Transverse colon (tissue), 4 donors: ENCODE measurements around the gene RGS13. TPM values are rescaled to one million over a fixed set of nuclear protein-coding genes. Genes with fewer than 3 reads are reported as not detected.

ENCODE experiments used
- DNase-seq: peaks from one replicate; pipeline ENCODE4 v3.0.0-alpha.2; 2019
- H3K27ac ChIP-seq, 4 donors: fragments of 200-600 bp; sonication (generic); 2 replicates each; pipeline ENCODE4 v1.5.1; 2016 to 2018; ENCODE audit warnings: inconsistent platforms in 4 of 4
- H3K27me3 ChIP-seq: fragments of 200-600 bp; sonication (generic); 2 replicates; pipeline ENCODE4 v1.5.1; 2017; ENCODE audit warnings: inconsistent platforms
- H3K36me3 ChIP-seq, 4 donors: fragments of 200-600 bp; sonication (generic); 2 replicates each; pipeline ENCODE4 v1.5.1; 2017 to 2019; ENCODE audit warnings: inconsistent platforms in 4 of 4
- H3K4me1 ChIP-seq, 4 donors: fragments of 200-600 bp; sonication (generic); 2 replicates each; pipeline ENCODE4 v1.5.1; 2017 to 2020; ENCODE audit warnings: inconsistent platforms in 4 of 4
- H3K4me3 ChIP-seq, 4 donors: fragments of 200-600 bp; sonication (generic); 1 replicate in 1 of 4; 2 replicates in 3 of 4; pipeline versions ENCODE4 v1.5.1 to v1.6.1; 2017 to 2019; ENCODE audit warnings: inconsistent platforms in 4 of 4
- H3K9me3 ChIP-seq, 2 donors: fragments of 200-600 bp; sonication (generic); 2 replicates each; pipeline ENCODE4 v1.5.1; 2017 to 2019; ENCODE audit warnings: inconsistent platforms in 2 of 2
- EP300 ChIP-seq: sonication (generic); formaldehyde crosslinking; IDR thresholded peaks from one replicate; pipeline ENCODE4 v1.6.1; 2017; ENCODE audit warnings: antibody characterized with exemption, low read depth
- POLR2A ChIP-seq: fragments of 450-650 bp; IDR thresholded peaks from one replicate; pipeline ENCODE4 v1.6.1; 2016; ENCODE audit warnings: antibody characterized with exemption, mild to moderate bottlenecking, moderate library complexity
- POLR2AphosphoS5 ChIP-seq, 3 donors: sonication (generic); formaldehyde crosslinking; IDR thresholded peaks; one replicate each; pipeline ENCODE4 v1.6.1; 2016; ENCODE audit warnings: antibody characterized with exemption in 3 of 3
- WGBS, 2 donors: methylation state at CpG; one replicate each; pipeline ENCODE4 v1.1.5; 2018; ENCODE audit warnings: low coverage in 1 of 2; 5-methylcytosine and 5-hydroxymethylcytosine counted together
- in situ Hi-C, 4 donors: fragments of 200-750 bp; cut with MboI; loops; one replicate each; pipeline versions ENCODE4 v1.15.0 to v1.15.1; 2017; ENCODE audit warnings: low sequenced_read_pairs in 3 of 4, low pct_ligation_motif_present in 1 of 4, low pct_unique_long_range_greater_than_20kb in 1 of 4
- intact Hi-C: fragments of 100-400 bp; cut with DNase I; formaldehyde crosslinking; loops from one replicate; pipeline ENCODE4 v1.15.1; 2023; ENCODE audit warnings: low total_unique reads
- total RNA-seq, 4 donors: library from RNA; depleted of rRNA; stranded (reverse); fragments of >200 nt; gene quantifications; one replicate each; pipeline ENCODE4 v1.1.0, GENCODE V29; 2016
- TF ChIP-seq, protein P1 (sequence below), 5 experiments: fragments of 200-600 bp in 3 of 5; fragments of 450-650 bp in 2 of 5; sonication (generic) in 3 of 5; IDR thresholded peaks; 1 replicate in 2 of 5; 2 replicates in 3 of 5; pipeline ENCODE4 v1.5.1; 2016 to 2017; ENCODE audit warnings: antibody characterized with exemption in 5 of 5, inconsistent platforms in 3 of 5, mild to moderate bottlenecking in 2 of 5, moderate library complexity in 1 of 5

RGS13 gene
- total RNA-seq, 4 donors from 2014 or later: 1.2 to 1.3 TPM; not detected in 2

- no peaks in the 10 kb centered on the region for H3K27me3 ChIP-seq
- H3K4me1 ChIP-seq: peaks cover 0 to 6% (median 0%) of the 10 kb centered on the region in 4 donors
- no peak for TF ChIP-seq EP300
- no peak for TF ChIP-seq POLR2AphosphoS5 (IDR thresholded peaks at IDR 0.05)
- TF ChIP-seq, protein P1, sequence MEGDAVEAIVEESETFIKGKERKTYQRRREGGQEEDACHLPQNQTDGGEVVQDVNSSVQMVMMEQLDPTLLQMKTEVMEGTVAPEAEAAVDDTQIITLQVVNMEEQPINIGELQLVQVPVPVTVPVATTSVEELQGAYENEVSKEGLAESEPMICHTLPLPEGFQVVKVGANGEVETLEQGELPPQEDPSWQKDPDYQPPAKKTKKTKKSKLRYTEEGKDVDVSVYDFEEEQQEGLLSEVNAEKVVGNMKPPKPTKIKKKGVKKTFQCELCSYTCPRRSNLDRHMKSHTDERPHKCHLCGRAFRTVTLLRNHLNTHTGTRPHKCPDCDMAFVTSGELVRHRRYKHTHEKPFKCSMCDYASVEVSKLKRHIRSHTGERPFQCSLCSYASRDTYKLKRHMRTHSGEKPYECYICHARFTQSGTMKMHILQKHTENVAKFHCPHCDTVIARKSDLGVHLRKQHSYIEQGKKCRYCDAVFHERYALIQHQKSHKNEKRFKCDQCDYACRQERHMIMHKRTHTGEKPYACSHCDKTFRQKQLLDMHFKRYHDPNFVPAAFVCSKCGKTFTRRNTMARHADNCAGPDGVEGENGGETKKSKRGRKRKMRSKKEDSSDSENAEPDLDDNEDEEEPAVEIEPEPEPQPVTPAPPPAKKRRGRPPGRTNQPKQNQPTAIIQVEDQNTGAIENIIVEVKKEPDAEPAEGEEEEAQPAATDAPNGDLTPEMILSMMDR (IDR thresholded peaks at IDR 0.05): no peak
- TF ChIP-seq POLR2A: no peak
- WGBS, 2 donors: 51 to 72% methylated on average over 3 of the region's 3 CpGs
- intact Hi-C loops (no loop called here), in situ Hi-C loops (loop anchor here in 3 of 4 donors (10.0 to 25.0 kb wide), 2 partner anchors 130 to 432 kb away; no protein-coding TSS in a partner anchor)
- DNase-seq: no peak
- H3K36me3 ChIP-seq: no peaks in the 10 kb centered on the region
- no peaks in the 10 kb centered on the region for H3K9me3 ChIP-seq
- no peak overlapping the region for H3K27ac ChIP-seq
- no peak overlapping the region for H3K4me3 ChIP-seq
Observed at GRCh38 chr1:192604979-192605620, 30.8 kb upstream of the RGS13 start.

- Histone ChIP-seq H3K27me3 (no peaks in the 10 kb centered on the region), H3K4me1 (peaks cover 0 to 8% (median 0%) of the 10 kb centered on the region in 4 donors), H3K4me3 (no peak overlapping the region), H3K27ac (no peak overlapping the region), H3K9me3 (no peaks in the 10 kb centered on the region), H3K36me3 (no peaks in the 10 kb centered on the region)
- in situ Hi-C loops (loop anchor here in 3 of 4 donors (10.0 to 25.0 kb wide), 2 partner anchors 134 to 429 kb away; no protein-coding TSS in a partner anchor), intact Hi-C loops (no loop called here)
- 66 to 89% methylated on average over 2 of the region's 2 CpGs for WGBS, 2 donors
- no peak for DNase-seq
- TF ChIP-seq POLR2AphosphoS5 (IDR thresholded peaks at IDR 0.05): no peak
- no peak for TF ChIP-seq POLR2A
- TF ChIP-seq, protein P1 (IDR thresholded peaks at IDR 0.05): no peak
- no peak for TF ChIP-seq EP300
Observed at GRCh38 chr1:192608671-192609070, 27.3 kb upstream of the RGS13 start.

DNA sequence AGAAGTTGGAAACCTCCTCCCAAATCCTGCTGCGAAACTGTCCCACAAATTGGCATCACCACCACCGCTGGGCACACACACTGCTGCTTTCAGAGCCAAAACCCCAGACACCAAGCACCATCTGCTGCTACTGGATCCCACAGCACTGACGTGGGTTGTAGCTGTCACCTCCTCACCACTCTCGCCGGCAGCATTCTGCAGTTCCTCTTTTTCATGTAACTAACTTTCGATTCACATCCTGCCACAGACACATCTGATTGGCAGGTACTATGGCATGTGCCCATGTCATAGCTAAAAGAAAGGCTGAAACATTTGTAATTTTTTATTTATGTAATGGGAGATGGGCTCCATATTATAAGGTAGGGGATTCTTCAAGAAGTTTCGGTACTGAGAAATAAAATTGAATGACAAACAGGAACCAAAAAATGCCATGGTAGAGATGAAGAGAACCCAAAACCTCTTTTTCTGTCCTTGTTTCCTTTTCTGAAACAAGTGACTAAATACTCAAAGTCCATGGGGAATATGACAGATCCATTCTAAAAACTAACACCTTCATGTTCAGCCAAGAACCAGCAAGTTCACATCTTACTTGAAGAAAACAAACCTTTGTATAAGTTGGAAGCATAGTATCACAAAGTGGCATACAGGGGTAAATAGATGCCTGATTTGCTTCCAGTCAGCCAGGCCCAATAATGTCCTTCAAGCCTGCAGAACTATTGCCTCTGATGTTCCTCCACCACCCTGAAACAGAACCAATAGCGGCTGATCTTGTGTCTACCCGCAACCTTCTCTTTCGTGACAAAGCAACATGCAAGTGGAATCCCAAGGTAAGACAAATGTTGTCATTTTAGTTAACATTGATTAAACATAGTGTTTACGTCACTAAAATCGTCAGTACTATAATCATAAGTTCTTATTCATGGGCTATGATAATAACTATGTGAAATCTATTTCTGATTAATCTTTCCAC, 26.6 kb upstream of the RGS13 start:
- in situ Hi-C loops: loop anchor here (5.0 to 25.0 kb wide), 4 partner anchors 132 to 428 kb away; no protein-coding TSS in a partner anchor
- intact Hi-C loops: no loop called here
- DNase-seq: peak; percentile 81
- TF ChIP-seq, protein P1 (IDR thresholded peaks at IDR 0.05): no peak
- no peak for TF ChIP-seq EP300
- TF ChIP-seq POLR2AphosphoS5 (IDR thresholded peaks at IDR 0.05): no peak
- TF ChIP-seq POLR2A: no peak
- Histone ChIP-seq H3K27ac (peak overlapping the region in 2 of 4 donors; percentile 25 to 27), H3K4me1 (peaks cover 0 to 8% (median 0%) of the 10 kb centered on the region in 4 donors), H3K9me3 (no peaks in the 10 kb centered on the region), H3K4me3 (no peak overlapping the region), H3K27me3 (no peaks in the 10 kb centered on the region), H3K36me3 (no peaks in the 10 kb centered on the region)
- 44 to 65% methylated on average over 5 to 12 of the region's 12 CpGs for WGBS, 2 donors
